Fibroblast of the conjunctiva (primary cell): ENCODE results near the gene SLC6A17.
A peak's percentile ranks its signal among the peaks of the same experiment; 100 is the strongest.

Experiments
- DNase-seq: peaks from one replicate; pipeline ENCODE4 v3.0.0-alpha.2; 2010; ENCODE audit warnings: low read depth

The SLC6A17 gene

GRCh38 chr1:110150330-110151174 is at the start of gene SLC6A17:
Gene SLC6A17 (plus strand): TSS chr1:110150494. CDS start chr1:110166930, 16,436 bp downstream.
- no peak for DNase-seq

GRCh38 chr1:110102081-110102480 is 48.2 kb upstream of the SLC6A17 start:
- DNase-seq = no peak

- DNase-seq = peak; percentile 69
Observed at GRCh38 chr1:110106013-110106941, 44.0 kb upstream of the SLC6A17 start.

- DNase-seq = no peak
Observed at GRCh38 chr1:110107867-110108469, 42.3 kb upstream of the SLC6A17 start.

- DNase-seq = no peak
Observed at GRCh38 chr1:110111081-110111480, 39.2 kb upstream of the SLC6A17 start.

- no peak for DNase-seq
Observed at GRCh38 chr1:110112143-110112542, 38.2 kb upstream of the SLC6A17 start, which contains the start of gene UBL4B. Gene UBL4B (plus strand): TSS chr1:110112443. CDS start chr1:110112535, 92 bp downstream.

GRCh38 chr1:110112656-110113055 is 37.6 kb upstream of the SLC6A17 start:
- DNase-seq = no peak

GRCh38 chr1:110113551-110113950 is 36.7 kb upstream of the SLC6A17 start:
- DNase-seq = no peak

GRCh38 chr1:110114173-110114572 is 36.1 kb upstream of the SLC6A17 start:
- no peak for DNase-seq

- no peak for DNase-seq
Observed at GRCh38 chr1:110114784-110115183, 35.5 kb upstream of the SLC6A17 start.

GRCh38 chr1:110118636-110119396 is 31.5 kb upstream of the SLC6A17 start:
- DNase-seq = no peak

GRCh38 chr1:110119843-110120242 is 30.5 kb upstream of the SLC6A17 start:
- no peak for DNase-seq

- DNase-seq = no peak
Observed at GRCh38 chr1:110120960-110121561, 29.2 kb upstream of the SLC6A17 start.

- no peak for DNase-seq
Observed at GRCh38 chr1:110123224-110123623, 27.1 kb upstream of the SLC6A17 start.

GRCh38 chr1:110125810-110126209 is 24.5 kb upstream of the SLC6A17 start:
- no peak for DNase-seq

- no peak for DNase-seq
Observed at GRCh38 chr1:110130113-110130591, 20.1 kb upstream of the SLC6A17 start.

- DNase-seq = no peak
Observed at GRCh38 chr1:110130989-110131388, 19.3 kb upstream of the SLC6A17 start.

- no peak for DNase-seq
Observed at GRCh38 chr1:110132682-110133081, 17.6 kb upstream of the SLC6A17 start.

GRCh38 chr1:110133436-110133835 is 16.9 kb upstream of the SLC6A17 start:
- DNase-seq = no peak

- no peak for DNase-seq
Observed at GRCh38 chr1:110134050-110134595, 16.2 kb upstream of the SLC6A17 start.

- no peak for DNase-seq
Observed at GRCh38 chr1:110135246-110135645, 15.0 kb upstream of the SLC6A17 start.
